Measurements from ENCODE around the gene STX4.

The STX4 gene

DNA sequence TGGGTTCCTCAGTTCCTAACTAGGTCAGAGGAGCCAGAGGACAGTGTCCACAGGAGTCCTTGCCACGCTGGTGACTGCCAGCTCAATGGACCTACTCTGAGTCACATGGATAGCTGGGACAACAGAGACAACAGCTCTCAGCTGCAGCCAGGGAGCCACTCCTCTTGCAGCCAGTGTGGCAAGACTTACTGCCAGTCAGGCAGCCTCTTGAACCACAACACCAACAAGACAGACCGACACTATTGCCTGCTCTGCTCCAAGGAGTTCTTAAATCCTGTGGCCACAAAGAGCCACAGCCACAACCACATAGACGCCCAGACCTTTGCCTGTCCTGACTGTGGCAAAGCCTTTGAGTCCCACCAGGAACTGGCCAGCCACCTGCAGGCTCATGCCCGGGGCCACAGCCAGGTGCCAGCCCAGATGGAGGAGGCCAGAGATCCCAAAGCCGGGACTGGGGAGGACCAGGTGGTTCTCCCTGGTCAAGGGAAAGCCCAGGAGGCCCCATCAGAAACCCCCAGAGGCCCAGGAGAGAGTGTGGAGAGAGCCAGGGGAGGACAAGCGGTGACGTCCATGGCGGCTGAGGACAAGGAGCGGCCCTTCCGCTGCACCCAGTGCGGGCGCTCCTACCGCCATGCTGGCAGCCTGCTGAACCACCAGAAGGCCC, 47.5 kb downstream of the STX4 start:
- Mint-ChIP-seq H3K27ac (peak overlapping the region; percentile 20 to 42), H3K27me3 (no peaks in the 10 kb centered on the region), H3K4me3 (peak overlapping the region in 1 of 2 donors; percentile 13), H3K9me3 (no peaks in the 10 kb centered on the region), H3K4me1 (peaks cover 57% of the 10 kb centered on the region)
- DNase-seq: no peak
- ATAC-seq: no peak

DNA sequence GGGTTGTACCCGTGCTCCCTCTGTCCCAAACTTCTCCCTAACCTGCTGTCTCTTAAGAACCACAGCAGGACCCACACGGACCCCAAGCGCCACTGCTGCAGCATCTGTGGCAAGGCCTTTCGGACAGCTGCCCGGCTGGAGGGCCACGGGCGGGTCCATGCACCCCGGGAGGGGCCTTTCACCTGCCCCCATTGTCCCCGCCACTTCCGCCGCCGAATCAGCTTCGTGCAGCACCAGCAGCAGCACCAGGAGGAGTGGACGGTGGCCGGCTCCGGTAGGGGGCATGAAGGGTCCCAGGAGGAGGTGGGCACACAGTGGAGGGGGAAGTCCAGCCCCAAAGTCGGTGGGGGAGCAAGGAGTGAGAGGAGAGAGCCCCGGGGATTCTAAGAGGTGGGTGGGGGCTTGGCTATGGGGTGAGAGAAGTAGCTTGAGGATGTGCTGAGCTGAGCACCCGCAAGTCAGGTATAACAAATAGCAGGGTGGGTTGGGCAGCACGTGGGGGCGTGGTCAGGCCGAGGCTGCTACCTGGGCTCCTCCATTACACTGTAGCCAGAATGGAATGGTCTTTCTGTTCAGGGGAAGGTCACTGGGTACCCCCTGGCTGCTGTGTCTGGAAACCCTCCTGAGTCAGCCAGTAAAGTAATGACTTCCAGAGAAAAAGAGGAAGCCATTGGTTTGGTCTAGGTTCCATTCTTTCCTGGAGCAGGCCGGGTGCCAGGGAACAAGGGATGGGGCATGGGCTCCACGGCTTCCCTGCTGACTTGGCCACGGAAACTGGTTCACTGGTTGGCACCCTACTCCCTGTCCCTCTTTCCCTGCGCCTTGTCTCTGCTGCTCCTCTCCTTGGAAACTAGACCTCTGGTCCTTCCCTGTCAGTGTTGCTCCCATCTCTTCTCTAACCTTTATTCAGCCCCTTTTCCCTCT, 48.3 kb downstream of the STX4 start:
- ATAC-seq (no peak), DNase-seq (no peak)
- Mint-ChIP-seq H3K9me3 (no peaks in the 10 kb centered on the region), H3K4me1 (peaks cover 50% of the 10 kb centered on the region), H3K27me3 (no peaks in the 10 kb centered on the region), H3K27ac (no peak overlapping the region), H3K4me3 (peak overlapping the region in 1 of 2 donors; percentile 39)

DNA sequence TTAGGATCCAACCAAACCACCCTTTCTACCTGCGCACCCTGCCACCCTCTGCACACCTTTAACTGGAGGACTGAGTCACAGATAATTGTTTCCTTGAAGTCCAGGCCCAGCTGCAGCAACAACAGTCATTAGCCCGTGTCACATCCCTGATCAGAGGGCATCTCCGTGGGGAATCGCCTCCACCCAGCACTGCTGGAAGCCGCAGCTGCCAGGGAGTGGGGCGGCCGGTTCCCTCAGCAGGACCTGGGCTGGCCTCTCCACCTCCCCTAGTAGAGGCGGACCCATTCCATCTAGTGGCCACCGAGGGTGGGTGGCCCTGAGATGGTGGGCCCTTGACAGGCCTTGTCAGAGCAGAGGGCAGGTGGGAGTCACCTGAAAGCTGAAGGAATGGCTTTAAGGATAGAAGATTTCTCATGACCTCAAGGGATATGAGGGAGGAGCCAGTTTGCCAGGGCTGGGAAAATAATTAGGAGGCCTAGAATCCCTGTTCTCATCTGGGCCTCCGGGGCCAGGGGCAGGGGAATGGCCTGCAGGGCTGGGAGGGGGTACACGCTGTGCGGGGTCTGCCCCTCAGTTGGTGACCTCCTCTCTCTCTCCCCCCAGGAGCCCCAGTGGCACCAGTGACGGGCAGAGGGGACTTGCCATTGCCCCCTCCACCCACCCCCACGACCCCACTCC, 49.1 kb downstream of the STX4 start:
- no peaks in the 10 kb centered on the region for H3K9me3 Mint-ChIP-seq
- H3K4me3 Mint-ChIP-seq: no peak overlapping the region
- H3K27ac Mint-ChIP-seq: peak overlapping the region; percentile 63 to 94
- H3K4me1 Mint-ChIP-seq: peaks cover 48% of the 10 kb centered on the region
- DNase-seq (no peak), ATAC-seq (no peak)
- H3K27me3 Mint-ChIP-seq: no peaks in the 10 kb centered on the region

DNA sequence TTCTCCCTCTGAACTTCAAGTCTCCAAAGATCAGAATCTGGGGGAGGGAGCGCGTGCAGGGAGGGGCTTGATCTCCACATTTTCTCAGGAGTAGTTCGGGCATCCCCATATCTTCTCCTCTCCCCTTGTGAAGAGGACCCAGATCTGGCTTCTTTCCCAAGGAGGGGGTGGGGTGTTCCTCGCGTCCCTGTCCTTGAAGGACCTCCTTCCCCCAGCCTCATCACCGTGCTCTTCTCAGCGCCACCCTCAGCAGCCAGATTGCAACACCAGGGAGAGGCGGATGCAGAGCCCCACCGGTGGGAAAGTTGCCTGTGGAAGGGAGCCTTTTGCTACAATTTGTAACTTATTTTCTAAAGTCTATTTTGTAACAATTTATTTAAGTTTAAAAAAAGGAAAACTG, 49.7 kb downstream of the STX4 start:
- Mint-ChIP-seq H3K4me1 (peaks cover 43% of the 10 kb centered on the region), H3K27ac (peak overlapping the region in 1 of 2 donors; percentile 94), H3K27me3 (no peaks in the 10 kb centered on the region), H3K4me3 (no peak overlapping the region), H3K9me3 (no peaks in the 10 kb centered on the region)
- ATAC-seq (no peak), DNase-seq (no peak)

DNA sequence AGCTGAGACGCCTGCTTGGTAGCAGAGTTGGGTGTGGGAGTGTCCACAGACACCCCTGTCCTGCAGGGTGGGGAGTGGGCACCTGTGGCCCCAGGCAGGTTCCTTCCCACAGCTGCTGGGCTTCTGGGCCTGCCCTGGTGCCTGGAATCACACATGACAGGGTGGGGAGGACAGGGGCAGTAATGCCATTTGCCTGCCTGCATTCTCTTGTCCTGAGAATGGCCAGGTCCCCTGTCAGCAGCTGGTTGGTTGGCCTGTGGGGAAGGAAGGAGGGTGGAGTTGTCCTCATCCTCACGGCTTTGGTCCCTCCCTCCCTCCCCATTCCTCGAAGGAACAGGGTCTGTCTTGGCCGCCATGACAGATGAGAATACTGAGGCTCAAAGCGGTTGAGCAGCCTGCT, 50.2 kb downstream of the STX4 start:
- no peak overlapping the region for H3K4me3 Mint-ChIP-seq
- DNase-seq: no peak
- no peak for ATAC-seq
- no peaks in the 10 kb centered on the region for H3K9me3 Mint-ChIP-seq
- no peaks in the 10 kb centered on the region for H3K27me3 Mint-ChIP-seq
- H3K27ac Mint-ChIP-seq: peak overlapping the region; percentile 77 to 94
- peaks cover 43% of the 10 kb centered on the region for H3K4me1 Mint-ChIP-seq

GRCh38 chr16:31083981-31084380, 50.6 kb downstream of the STX4 start:
- DNase-seq (no peak), ATAC-seq (no peak)
- Mint-ChIP-seq H3K27ac (peak overlapping the region; percentile 77 to 89), H3K4me3 (no peak overlapping the region), H3K9me3 (no peaks in the 10 kb centered on the region), H3K27me3 (no peaks in the 10 kb centered on the region), H3K4me1 (peaks cover 43% of the 10 kb centered on the region)

DNA sequence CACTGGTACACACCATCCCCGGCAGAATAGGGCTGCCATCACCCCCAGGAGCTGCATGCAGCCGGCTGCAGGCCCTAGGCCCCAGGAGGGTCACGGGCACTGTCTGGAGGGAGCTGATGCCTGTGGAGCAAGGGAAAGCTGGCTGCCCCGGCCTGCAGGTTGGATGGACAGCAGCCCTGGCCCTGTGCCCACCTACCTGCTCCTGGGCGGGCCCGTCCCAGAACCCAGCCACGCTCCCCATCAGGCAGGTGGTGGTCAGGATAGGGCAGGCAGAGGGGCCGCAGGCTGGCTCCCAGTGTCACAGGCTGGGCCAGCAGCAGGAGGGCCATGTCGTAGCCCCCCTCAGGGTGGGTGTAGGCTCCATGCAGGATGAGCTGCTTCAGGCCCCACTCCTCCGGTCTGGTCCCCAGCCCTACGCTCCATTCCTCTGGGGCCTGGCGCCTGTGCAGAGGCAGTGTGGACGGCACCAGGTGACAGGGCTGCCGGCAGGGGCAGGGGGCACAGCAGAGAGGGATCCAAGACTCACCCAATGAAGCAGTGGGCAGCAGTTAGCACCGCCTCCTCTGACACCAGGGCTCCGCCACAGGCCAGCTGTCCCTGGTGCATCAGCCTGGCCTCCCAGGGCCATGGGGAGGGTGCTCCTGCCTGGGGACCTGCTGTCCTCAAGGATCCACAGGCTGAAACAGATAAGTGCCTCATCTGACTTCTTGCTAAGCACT, 51.4 kb downstream of the STX4 start:
- no peak for DNase-seq
- H3K27ac Mint-ChIP-seq: peak overlapping the region in 1 of 2 donors; percentile 89
- peaks cover 37% of the 10 kb centered on the region for H3K4me1 Mint-ChIP-seq
- ATAC-seq: peak; percentile 14
- H3K4me3 Mint-ChIP-seq: no peak overlapping the region
- H3K27me3 Mint-ChIP-seq: no peaks in the 10 kb centered on the region
- no peaks in the 10 kb centered on the region for H3K9me3 Mint-ChIP-seq

- ATAC-seq (no peak), DNase-seq (no peak)
- no peaks in the 10 kb centered on the region for H3K27me3 Mint-ChIP-seq
- H3K9me3 Mint-ChIP-seq: no peaks in the 10 kb centered on the region
- H3K4me1 Mint-ChIP-seq: peaks cover 32% of the 10 kb centered on the region
- H3K27ac Mint-ChIP-seq: peak overlapping the region; percentile 53 to 96
- H3K4me3 Mint-ChIP-seq: no peak overlapping the region
These were observed 52.1 kb downstream of the STX4 start for GRCh38 chr16:31085411-31085810.

DNA sequence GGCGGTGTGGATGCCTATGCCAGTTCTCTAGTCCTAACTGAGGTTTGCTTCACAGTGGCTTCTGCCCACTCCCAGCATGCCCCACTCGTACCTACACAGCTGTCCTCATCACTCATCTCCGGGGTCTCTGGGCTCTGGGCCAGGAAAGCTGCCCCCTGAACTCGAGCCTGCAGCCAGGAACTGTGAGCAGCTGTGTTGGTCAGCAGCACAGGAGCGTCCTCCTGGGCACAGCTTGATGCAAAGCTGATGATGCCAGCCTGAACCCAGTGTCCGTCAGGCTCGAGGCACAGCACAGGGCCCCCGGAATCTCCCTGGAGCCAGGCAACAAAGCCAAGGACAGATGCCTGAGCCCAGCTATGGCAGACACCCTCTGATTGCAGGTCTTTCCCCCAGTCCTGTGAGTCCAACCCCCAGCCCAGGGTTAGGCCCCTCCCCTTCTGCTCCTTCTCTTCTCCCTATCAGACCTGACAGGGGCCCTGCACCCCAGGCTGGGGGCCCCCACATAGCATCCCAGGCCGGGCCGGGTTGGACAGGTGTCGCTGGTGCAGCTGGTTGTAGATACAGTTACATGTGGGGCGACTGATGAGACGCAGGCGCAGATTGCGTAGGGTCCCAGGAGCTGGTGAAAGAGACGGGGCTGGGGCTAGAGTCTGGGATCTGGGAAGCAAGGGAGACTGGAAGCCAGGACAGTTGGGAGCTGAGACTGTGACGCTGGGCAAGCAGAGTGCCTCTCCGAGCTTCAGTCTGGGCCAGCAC, 52.7 kb downstream of the STX4 start:
- Mint-ChIP-seq H3K4me1 (peaks cover 33% of the 10 kb centered on the region), H3K27me3 (no peaks in the 10 kb centered on the region), H3K9me3 (no peaks in the 10 kb centered on the region), H3K4me3 (no peak overlapping the region), H3K27ac (peak overlapping the region in 1 of 2 donors; percentile 96)
- ATAC-seq (no peak), DNase-seq (no peak)

DNA sequence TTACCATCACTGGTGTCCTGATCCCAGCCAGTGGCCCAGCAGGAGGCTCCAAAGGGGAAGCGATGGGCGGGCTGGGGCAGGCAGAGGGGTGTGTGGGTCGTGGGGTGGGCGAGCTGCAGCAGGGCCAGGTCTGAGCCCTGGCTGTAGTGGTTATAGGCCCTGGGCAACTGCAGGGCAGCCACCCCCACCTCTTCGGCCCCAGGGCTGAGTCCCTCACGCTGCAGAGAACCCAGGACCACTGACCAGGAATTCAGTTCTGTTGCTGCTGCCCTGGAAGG, 53.2 kb downstream of the STX4 start:
- no peak for ATAC-seq
- Mint-ChIP-seq H3K4me1 (peaks cover 27% of the 10 kb centered on the region), H3K27ac (no peak overlapping the region), H3K27me3 (no peaks in the 10 kb centered on the region), H3K9me3 (no peaks in the 10 kb centered on the region), H3K4me3 (no peak overlapping the region)
- DNase-seq: no peak

DNA sequence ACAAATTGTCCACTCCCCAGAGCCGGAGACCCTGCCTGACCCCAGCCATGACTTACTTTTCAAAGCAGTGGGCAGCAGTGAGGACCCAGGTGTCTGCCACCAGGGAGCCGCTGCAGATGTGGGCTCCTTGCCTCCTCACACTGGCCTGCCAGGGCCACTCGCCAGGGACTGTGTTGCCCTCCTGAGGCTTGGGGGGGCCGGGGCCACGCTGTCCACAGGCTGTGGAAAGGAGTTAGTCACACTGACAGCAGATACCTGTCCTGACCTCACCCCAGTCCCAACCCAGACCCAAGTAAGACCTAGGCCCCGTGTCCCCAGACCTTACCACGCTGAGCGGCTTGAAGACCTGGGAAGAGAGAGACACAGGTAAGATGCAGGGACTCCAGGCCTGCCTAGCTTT, 54.1 kb downstream of the STX4 start:
- Mint-ChIP-seq H3K4me3 (no peak overlapping the region), H3K27ac (no peak overlapping the region), H3K27me3 (no peaks in the 10 kb centered on the region), H3K4me1 (peaks cover 19% of the 10 kb centered on the region), H3K9me3 (no peaks in the 10 kb centered on the region)
- DNase-seq (no peak), ATAC-seq (no peak)

GRCh38 chr16:31087971-31088370, 54.6 kb downstream of the STX4 start:
- no peak overlapping the region for H3K27ac Mint-ChIP-seq
- H3K4me1 Mint-ChIP-seq: peaks cover 24% of the 10 kb centered on the region
- no peak for ATAC-seq
- no peaks in the 10 kb centered on the region for H3K27me3 Mint-ChIP-seq
- H3K4me3 Mint-ChIP-seq: no peak overlapping the region
- no peak for DNase-seq
- H3K9me3 Mint-ChIP-seq: no peaks in the 10 kb centered on the region

DNA sequence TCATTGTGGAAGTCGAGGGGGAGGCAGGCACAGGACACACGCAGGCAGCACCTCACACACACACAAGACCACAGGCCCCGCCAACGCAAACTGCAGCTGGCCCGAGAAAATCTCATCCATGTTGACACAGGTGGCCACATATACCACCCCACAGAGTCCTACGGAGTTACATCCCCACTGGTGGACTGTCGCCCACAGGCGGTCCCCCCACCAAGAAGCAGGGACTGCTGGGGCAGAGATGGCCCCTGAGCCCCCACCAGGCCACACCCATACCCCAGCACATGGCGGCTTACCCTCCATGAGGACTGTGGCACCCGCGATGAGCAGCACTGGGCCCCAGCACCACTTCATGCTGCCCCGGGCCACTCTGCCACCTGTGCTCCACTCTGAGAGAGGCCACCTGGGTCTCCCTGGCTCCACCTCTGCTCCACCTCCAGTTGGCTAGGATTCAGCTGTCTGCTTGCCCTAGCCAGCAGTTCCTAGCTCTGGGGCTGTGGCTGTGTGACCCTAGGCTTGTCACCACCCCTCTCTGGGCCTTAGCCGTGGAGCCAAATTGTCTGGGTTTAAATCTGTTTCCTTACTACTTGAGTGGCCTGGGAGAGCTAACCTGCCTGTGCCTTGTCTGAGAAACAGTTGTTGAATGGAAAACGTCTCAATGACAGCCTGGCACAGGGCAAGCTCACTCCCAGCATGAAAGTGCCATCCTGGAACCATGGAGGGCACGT, 55.3 kb downstream of the STX4 start, which contains the start of gene PRSS53:
PRSS53 (minus strand) TSS at position 485 of the 725 bp plus-strand sequence; CDS start at position 351, 134 bp downstream.
- peak within 1 kb of the TSS in 1 of 2 donors; percentile 50 for H3K27ac Mint-ChIP-seq
- H3K4me3 Mint-ChIP-seq: no peak within 1 kb of the TSS
- ATAC-seq (no peak), DNase-seq (no peak)
- H3K27me3 Mint-ChIP-seq: no peaks in the 10 kb centered on the region
- H3K9me3 Mint-ChIP-seq: no peaks in the 10 kb centered on the region
- peaks cover 30% of the 10 kb centered on the region for H3K4me1 Mint-ChIP-seq

GRCh38 chr16:31089199-31089598, 55.8 kb downstream of the STX4 start:
- no peak for ATAC-seq
- Mint-ChIP-seq H3K27me3 (no peaks in the 10 kb centered on the region), H3K9me3 (no peaks in the 10 kb centered on the region), H3K27ac (peak overlapping the region in 1 of 2 donors; percentile 50), H3K4me1 (peaks cover 36% of the 10 kb centered on the region), H3K4me3 (no peak overlapping the region)
- no peak for DNase-seq
